GM21390 (cell line): ENCODE results near the gene MRPL39.

Experiments
- ATAC-seq: cut with Tn5 transposase; IDR thresholded peaks from one replicate; pipeline ENCODE4 v1.9.1; 2021; ENCODE audit not compliant: unreplicated experiment

The MRPL39 gene

GRCh38 chr21:25569711-25570110 is 37.6 kb downstream of the MRPL39 start:
- no peak for ATAC-seq

- no peak for ATAC-seq
Measured at GRCh38 chr21:25569084-25569483, 38.2 kb downstream of the MRPL39 start.

- no peak for ATAC-seq
Measured at GRCh38 chr21:25568246-25568645, 39.0 kb downstream of the MRPL39 start.

GRCh38 chr21:25567472-25567871 is 39.8 kb downstream of the MRPL39 start:
- ATAC-seq, result no peak

GRCh38 chr21:25566645-25567044 is 40.6 kb downstream of the MRPL39 start:
- ATAC-seq, result no peak

GRCh38 chr21:25565272-25566211 is 41.7 kb downstream of the MRPL39 start:
- ATAC-seq, result no peak

- ATAC-seq, result no peak
Measured at GRCh38 chr21:25564349-25564948, 42.8 kb downstream of the MRPL39 start.

GRCh38 chr21:25563361-25564116 is 43.7 kb downstream of the MRPL39 start:
- ATAC-seq, result no peak

- ATAC-seq, result no peak
Measured at GRCh38 chr21:25562660-25563059, 44.6 kb downstream of the MRPL39 start.

GRCh38 chr21:25561668-25562641 is 45.3 kb downstream of the MRPL39 start:
- peak; percentile 40 for ATAC-seq

GRCh38 chr21:25560891-25561290 is 46.4 kb downstream of the MRPL39 start:
- ATAC-seq, result no peak

- ATAC-seq, result no peak
Measured at GRCh38 chr21:25560271-25560685, 47.0 kb downstream of the MRPL39 start.

GRCh38 chr21:25559746-25560145 is 47.5 kb downstream of the MRPL39 start:
- no peak for ATAC-seq

GRCh38 chr21:25558123-25558522 is 49.2 kb downstream of the MRPL39 start:
- ATAC-seq, result no peak

GRCh38 chr21:25557180-25557579 is 50.1 kb downstream of the MRPL39 start:
- ATAC-seq, result no peak

- no peak for ATAC-seq
Measured at GRCh38 chr21:25556091-25556490, 51.2 kb downstream of the MRPL39 start.

- ATAC-seq, result no peak
Measured at GRCh38 chr21:25555492-25555891, 51.8 kb downstream of the MRPL39 start.

- ATAC-seq, result no peak
Measured at GRCh38 chr21:25552856-25553255, 54.4 kb downstream of the MRPL39 start.

GRCh38 chr21:25551569-25551968 is 55.7 kb downstream of the MRPL39 start:
- no peak for ATAC-seq

- no peak for ATAC-seq
Measured at GRCh38 chr21:25550352-25551120, 56.7 kb downstream of the MRPL39 start.
